Calu3 (cell line): ENCODE measurements around the gene HMGN3. TPM values are rescaled to one million over a fixed set of nuclear protein-coding genes. Genes with fewer than 3 reads are reported as not detected.
A peak's percentile ranks its signal among the peaks of the same experiment; 100 is the strongest.
"Not testable (repeated sequence)": the region's sequence is repeated elsewhere in the genome, so short reads cannot be mapped to it uniquely, and the experiment has no call there.

Experiments used
- BruUV-seq: library from RNA; stranded (reverse); fragments of 400-500 nt; replicated peaks from 2 replicates; lab custom pipeline; 2021; lab: Mats Ljungman, UMichigan
- CTCF ChIA-PET: fragments of 300-600 bp; sonication (Branson Sonifier 250); formaldehyde crosslinking; loops from one replicate; lab custom pipeline; 2022; ENCODE audit warnings: antibody characterized with exemption; lab: Charles Lee
- DNase-seq: peaks from one replicate; pipeline ENCODE4 v3.0.0; 2022
- H3K27ac Mint-ChIP-seq: one replicate; pipeline ENCODE4 v1.8.0; 2022; ENCODE audit warnings: mixed read lengths; ENCODE audit not compliant: unreplicated experiment
- H3K27me3 Mint-ChIP-seq: one replicate; pipeline ENCODE4 v1.8.0; 2022; ENCODE audit warnings: mixed read lengths; ENCODE audit not compliant: unreplicated experiment
- H3K36me3 Mint-ChIP-seq: one replicate; pipeline ENCODE4 v1.8.0; 2022; ENCODE audit warnings: mild to moderate bottlenecking, moderate library complexity, mixed read lengths; ENCODE audit not compliant: insufficient read depth, unreplicated experiment
- H3K4me1 Mint-ChIP-seq: one replicate; pipeline ENCODE4 v1.8.0; 2022; ENCODE audit warnings: mild to moderate bottlenecking, low read depth, mixed read lengths; ENCODE audit not compliant: unreplicated experiment
- H3K4me3 Mint-ChIP-seq: one replicate; pipeline ENCODE4 v1.8.0; 2022; ENCODE audit warnings: mild to moderate bottlenecking, low read depth, moderate library complexity, mixed read lengths; ENCODE audit not compliant: unreplicated experiment
- H3K9me3 Mint-ChIP-seq: one replicate; pipeline ENCODE4 v1.8.0; 2022; ENCODE audit warnings: low read depth, mixed read lengths; ENCODE audit not compliant: unreplicated experiment
- CTCF ChIP-seq: fragments of 200-600 bp; IDR thresholded peaks from one replicate; pipeline ENCODE4 v1.8.0; 2022; ENCODE audit warnings: antibody characterized with exemption; ENCODE audit not compliant: unreplicated experiment
- intact Hi-C: fragments of 100-400 bp; cut with micrococcal nuclease; formaldehyde crosslinking; loops from one replicate; pipeline ENCODE4 v1.10.0; 2022; ENCODE audit not compliant: unreplicated experiment
- total RNA-seq: library from RNA; stranded (reverse); gene quantifications from 2 replicates; pipeline ENCODE4 v1.2.3, GENCODE V29; 2022

The HMGN3 gene
- total RNA-seq, 1 experiment from 2014 or later = 104 TPM

- CTCF ChIA-PET = no interaction called here
- Mint-ChIP-seq H3K27ac (no peak overlapping the region), H3K27me3 (no peaks in the 10 kb centered on the region), H3K4me1 (peaks cover 9% of the 10 kb centered on the region), H3K36me3 (no peaks in the 10 kb centered on the region), H3K4me3 (no peak overlapping the region), H3K9me3 (peaks cover 21% of the 10 kb centered on the region)
- no peak for DNase-seq
- BruUV-seq = no TSS peak
- intact Hi-C loops = no loop called here
- TF ChIP-seq CTCF = no peak
Measured at GRCh38 chr6:79260772-79261171, 26.3 kb upstream of the HMGN3 start.

GRCh38 chr6:79257381-79258205 lies 23.1 kb upstream of the HMGN3 start:
- CTCF ChIA-PET = no interaction called here

GRCh38 chr6:79256770-79257169 lies 22.3 kb upstream of the HMGN3 start:
- H3K4me1 Mint-ChIP-seq, DNase-seq, H3K36me3 Mint-ChIP-seq, intact Hi-C loops, H3K4me3 Mint-ChIP-seq, BruUV-seq, H3K27ac Mint-ChIP-seq, H3K27me3 Mint-ChIP-seq, CTCF ChIA-PET: not testable (repeated sequence)
- H3K9me3 Mint-ChIP-seq = peaks cover 14% of the 10 kb centered on the region

More at GRCh38 chr6:79257381-79258205, 23.1 kb upstream of the HMGN3 start:
- intact Hi-C loops = no loop called here
- no peak overlapping the region for H3K4me3 Mint-ChIP-seq
- no TSS peak for BruUV-seq
- no peak for DNase-seq
- no peaks in the 10 kb centered on the region for H3K4me1 Mint-ChIP-seq
- no peaks in the 10 kb centered on the region for H3K36me3 Mint-ChIP-seq
- peaks cover 19% of the 10 kb centered on the region for H3K9me3 Mint-ChIP-seq
- H3K27ac Mint-ChIP-seq = peak overlapping the region; percentile 20
- TF ChIP-seq CTCF = no peak
- no peaks in the 10 kb centered on the region for H3K27me3 Mint-ChIP-seq

GRCh38 chr6:79255086-79255485 lies 20.6 kb upstream of the HMGN3 start:
- H3K36me3 Mint-ChIP-seq, BruUV-seq, H3K4me3 Mint-ChIP-seq, intact Hi-C loops, DNase-seq, H3K27ac Mint-ChIP-seq, H3K27me3 Mint-ChIP-seq, H3K4me1 Mint-ChIP-seq, CTCF ChIA-PET: not testable (repeated sequence)
- H3K9me3 Mint-ChIP-seq = peaks cover 10% of the 10 kb centered on the region

- no TSS peak for BruUV-seq
- H3K4me1 Mint-ChIP-seq = no peaks in the 10 kb centered on the region
- H3K27me3 Mint-ChIP-seq = no peaks in the 10 kb centered on the region
- no peak for TF ChIP-seq CTCF
- no peak for DNase-seq
- H3K4me3 Mint-ChIP-seq = no peak overlapping the region
- intact Hi-C loops = no loop called here
- H3K9me3 Mint-ChIP-seq = no peaks in the 10 kb centered on the region
- no peaks in the 10 kb centered on the region for H3K36me3 Mint-ChIP-seq
- no peak overlapping the region for H3K27ac Mint-ChIP-seq
- CTCF ChIA-PET = no interaction called here
Measured at GRCh38 chr6:79250559-79250958, 16.1 kb upstream of the HMGN3 start.
